GM21576 (cell line): Measurements from ENCODE around the gene ZSCAN5A.
"Not testable (repeated sequence)": the region's sequence is repeated elsewhere in the genome, so short reads cannot be mapped to it uniquely, and the experiment has no call there.

ENCODE experiments used
- ATAC-seq: cut with Tn5 transposase; IDR thresholded peaks from one replicate; pipeline ENCODE4 v1.9.1; 2021; ENCODE audit warnings: mild to moderate bottlenecking, moderate library complexity; ENCODE audit not compliant: unreplicated experiment

The ZSCAN5A gene

GRCh38 chr19:56273563-56274117, 41.0 kb downstream of the ZSCAN5A start:
- ATAC-seq: no peak

GRCh38 chr19:56272161-56272798, 42.4 kb downstream of the ZSCAN5A start, which contains the start of gene EDDM13:
Gene EDDM13, plus strand, starts transcription at chr19:56272748. Its CDS starts 87 bp downstream, at chr19:56272835.
- no peak for ATAC-seq

DNA sequence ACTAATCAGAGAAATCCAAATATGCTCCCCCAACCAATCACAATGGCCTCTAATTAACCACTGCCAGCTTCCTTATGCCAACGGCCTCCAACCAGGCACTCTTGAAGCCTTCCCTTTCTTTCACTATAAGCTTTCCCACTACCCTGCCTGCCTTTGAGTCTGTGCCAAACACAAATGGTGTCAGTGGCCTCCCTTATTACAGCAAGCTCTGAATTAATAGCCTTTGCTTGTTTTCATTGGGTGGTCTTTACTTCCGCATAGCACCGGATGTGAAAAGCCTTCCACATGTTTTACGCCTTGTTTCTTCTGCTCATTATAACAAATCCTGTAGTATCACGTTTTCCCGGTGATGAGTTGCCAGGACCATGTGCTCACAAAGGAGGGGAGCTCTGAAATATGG, 43.5 kb downstream of the ZSCAN5A start:
- no peak for ATAC-seq

DNA sequence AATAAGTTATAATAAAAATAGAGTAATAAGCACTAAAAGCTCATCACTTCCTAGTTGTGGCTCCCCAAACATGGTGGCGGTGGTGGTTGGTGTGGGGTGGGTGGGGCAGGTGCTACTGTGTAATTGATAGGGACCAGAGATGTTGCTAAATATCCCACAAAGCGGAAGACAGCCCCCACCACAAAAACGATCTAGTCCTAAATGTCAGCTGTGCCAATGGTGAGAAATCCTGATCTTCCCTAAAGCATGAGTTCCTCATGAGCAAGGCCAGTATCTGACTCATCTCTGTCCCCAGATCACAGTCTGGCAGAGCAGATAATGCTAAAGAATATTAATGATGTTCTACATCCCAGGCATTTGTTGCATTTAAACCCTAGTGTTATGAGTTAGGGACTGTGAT, 44.0 kb downstream of the ZSCAN5A start:
- no peak for ATAC-seq

DNA sequence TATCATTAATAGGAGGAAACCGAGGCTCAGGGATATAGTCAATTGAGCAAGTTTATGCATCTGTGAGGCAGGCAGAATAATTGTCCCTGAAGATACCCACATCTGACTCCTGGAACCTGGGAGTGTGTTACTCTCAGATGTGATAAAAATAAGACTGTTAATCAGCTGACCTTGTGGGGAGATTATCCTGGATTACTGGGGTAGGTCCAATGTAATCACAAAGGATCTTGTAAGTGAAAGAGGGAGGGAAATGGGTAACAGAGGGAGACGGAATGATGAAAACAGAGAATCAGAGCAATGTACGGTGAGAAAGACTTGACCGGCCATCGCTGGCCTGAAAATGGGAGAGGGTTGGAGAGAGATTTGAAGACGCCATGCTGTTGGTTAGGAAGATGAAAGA, 45.3 kb downstream of the ZSCAN5A start:
- no peak for ATAC-seq

GRCh38 chr19:56266051-56266450, 48.6 kb downstream of the ZSCAN5A start:
- ATAC-seq: no peak

- no peak for ATAC-seq
Observed at GRCh38 chr19:56263319-56263718, 51.3 kb downstream of the ZSCAN5A start.

GRCh38 chr19:56261932-56262331, 52.7 kb downstream of the ZSCAN5A start:
- not testable (repeated sequence) for ATAC-seq

GRCh38 chr19:56261145-56261544, 53.5 kb downstream of the ZSCAN5A start:
- ATAC-seq: no peak

GRCh38 chr19:56258272-56258671, 56.4 kb downstream of the ZSCAN5A start:
- ATAC-seq: no peak

DNA sequence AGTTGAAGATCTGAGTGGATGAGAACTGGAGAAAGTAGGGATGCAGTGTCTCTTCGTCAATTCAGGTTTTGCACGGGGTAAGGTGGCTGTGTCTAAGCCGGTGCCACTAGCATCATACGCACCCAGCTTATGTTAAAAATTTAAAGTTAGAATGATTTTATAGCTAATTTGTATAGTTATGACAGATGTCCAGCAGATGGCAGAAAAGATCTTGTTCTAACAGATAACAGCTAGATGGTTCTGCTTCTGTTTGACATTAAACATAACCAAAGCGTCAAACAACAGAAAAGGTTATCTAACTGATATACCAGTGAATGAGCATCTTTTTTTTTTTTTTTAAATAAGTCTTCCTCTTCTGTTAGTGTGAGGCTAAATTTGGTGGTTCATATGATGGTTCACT, 60.9 kb downstream of the ZSCAN5A start:
- no peak for ATAC-seq

GRCh38 chr19:56252699-56253422, 61.8 kb downstream of the ZSCAN5A start:
- ATAC-seq: no peak

DNA sequence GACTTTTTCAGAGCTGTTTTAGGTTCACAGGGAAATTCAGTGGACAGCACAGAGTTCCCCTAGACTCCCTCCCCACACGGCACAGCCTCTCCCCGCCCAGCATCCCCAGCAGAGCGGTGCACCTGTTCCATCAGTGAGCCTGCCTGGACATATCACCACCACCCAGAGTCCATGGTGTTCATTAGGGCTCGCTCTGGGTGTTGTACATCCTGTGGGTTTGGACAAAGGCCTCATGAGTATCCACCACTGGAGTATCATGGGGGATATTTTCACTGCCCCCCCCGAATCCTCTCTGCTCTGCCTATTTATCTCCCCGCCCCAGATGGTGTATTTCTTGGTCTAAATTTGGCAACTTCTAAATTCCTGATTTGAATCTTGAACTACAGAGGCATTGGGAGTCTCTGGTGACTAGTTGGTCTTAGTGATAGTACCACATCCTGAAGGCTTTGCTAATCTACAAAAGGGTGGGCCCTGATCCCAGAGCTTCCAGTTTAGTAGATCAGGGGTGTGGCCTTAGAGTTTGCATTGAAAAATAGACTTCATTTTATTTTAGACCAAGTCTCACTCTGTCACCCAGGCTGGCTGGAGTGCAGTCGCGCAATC, 65.8 kb downstream of the ZSCAN5A start:
- ATAC-seq: not testable (repeated sequence)

DNA sequence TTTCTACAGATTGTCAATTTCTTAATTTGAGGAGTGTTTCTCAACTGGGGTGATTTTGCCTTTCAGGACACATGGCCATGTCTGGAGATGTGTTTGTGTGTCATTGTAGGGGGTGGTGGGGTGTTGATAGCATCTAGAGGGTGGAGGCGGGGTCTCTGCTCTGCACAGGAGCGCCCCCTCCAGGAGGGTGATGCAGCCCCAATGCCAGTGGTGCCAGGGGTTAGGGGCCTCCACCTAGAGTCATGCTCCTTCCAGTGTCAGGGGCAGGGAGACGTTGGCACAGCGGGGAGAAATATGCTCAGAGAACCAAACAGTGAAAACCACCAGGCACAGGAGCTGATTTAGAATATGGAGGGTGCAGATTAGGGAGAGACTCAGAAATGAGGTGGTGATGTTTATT, 68.9 kb downstream of the ZSCAN5A start:
- not testable (repeated sequence) for ATAC-seq

DNA sequence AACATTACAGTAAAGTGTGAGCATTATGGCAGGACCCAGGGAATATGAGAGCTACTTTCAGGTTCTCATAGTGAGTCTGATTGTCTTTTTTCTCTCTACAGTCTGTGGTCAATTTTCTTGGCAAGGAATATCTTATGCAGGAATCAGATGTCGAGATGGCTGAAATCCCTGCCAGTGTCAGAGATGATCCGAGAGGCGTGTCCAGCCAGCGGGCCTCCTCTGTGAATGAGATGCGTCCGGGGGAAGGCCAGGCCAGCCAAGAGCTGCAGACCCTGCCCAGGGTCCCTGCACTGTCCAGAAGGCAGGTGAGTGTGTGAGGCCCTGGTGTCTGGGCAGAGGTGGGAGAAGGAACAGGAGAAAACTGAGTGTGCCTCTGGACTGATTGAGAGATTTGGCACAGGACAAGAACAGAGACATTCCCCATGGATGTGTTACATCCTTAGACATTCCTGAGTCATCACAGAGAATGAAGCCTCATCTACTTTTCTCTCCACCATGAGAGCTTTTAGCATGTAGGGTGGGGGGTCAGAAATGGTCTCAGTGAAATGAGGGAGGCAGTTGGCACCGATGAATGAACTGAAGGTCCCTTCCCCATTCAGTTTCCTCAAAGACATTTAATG, 69.4 kb downstream of the ZSCAN5A start:
- no peak for ATAC-seq

DNA sequence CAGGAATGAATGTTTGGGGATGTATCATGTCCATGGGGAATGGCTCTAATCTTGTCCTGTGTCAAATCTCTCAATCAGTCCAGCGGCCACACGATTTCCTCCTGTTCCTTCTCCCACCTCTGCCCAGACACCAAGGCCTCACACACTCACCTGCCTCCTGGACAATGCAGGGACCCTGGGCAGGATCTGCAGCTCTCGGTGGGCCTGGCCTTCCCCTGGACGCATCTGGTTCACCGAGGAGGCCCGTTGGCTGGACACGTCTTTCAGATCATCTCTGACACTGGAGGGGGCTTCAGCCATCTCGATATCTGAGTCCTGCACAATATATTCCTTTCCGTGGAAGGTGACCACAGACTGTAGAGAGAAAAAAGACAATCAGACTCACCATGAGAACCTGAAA, 91.2 kb downstream of the ZSCAN5A start:
- ATAC-seq: no peak

DNA sequence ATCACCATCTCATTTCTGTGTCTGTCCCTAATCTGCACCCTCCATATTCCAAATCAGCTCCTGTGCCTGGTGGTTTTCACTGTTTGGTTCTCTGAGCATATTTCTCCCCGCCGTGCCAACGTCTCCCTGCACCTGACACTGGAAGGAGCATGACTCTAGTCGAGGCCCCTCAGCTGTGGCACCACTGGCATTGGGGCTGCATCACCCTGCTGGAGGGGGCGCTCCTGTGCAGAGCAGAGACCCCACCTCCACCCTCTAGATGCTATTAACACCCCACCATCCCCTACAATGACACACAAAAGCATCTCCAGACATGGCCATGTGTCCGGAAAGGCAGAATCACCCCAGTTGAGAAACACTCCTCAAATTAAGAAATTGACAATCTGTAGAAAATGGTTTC, 91.7 kb downstream of the ZSCAN5A start:
- no peak for ATAC-seq

DNA sequence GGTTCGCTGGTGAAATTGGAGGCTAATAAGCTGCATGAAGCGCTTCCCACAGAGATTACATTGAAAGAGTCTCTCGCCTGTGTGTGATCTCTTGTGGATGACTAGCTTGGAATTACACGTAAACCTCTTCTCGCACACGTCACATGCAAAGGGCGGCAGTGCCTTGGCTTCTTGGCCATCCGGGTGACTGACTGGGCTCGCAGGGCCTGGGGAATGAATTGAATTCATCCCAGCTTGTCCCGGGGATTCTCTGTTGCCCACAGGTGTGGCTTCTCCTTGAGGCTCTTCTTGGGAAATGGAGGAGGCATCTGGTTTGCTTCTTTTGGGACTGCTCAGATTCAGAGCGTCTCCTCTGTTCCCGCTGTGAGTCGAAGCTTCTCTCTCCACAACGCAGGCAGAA, 92.8 kb downstream of the ZSCAN5A start:
- ATAC-seq: no peak

- not testable (repeated sequence) for ATAC-seq
Observed at GRCh38 chr19:56221442-56221841, 93.2 kb downstream of the ZSCAN5A start.

DNA sequence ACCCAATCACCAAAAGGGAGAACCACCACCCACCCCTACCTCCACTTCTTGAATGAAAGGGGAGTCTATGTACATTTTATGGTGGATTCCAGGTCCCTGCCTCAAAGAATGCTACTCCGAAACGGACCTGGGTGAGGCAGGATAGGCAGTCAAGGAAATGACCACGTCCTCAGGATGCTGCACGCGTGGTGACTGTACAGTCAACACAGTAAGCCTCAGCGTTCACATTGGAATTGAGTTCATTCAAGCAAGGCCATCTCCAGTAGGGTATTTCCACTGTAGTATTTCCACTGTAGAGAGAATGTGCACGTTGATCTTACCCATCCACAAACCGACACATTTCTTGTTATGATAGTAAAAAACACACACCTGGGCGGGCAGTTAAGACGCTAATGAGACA, 95.7 kb downstream of the ZSCAN5A start:
- ATAC-seq: no peak
